Superior temporal gyrus (tissue), 1 donor: Measurements from ENCODE around the gene FBXO21.
"Not testable (repeated sequence)": the region's sequence is repeated elsewhere in the genome, so short reads cannot be mapped to it uniquely, and the experiment has no call there.

ENCODE experiments used
- DNase-seq: peaks from one replicate; pipeline ENCODE4 v3.0.0-alpha.2; 2016; ENCODE audit errors: extremely low spot score

FBXO21 gene

GRCh38 chr12:117102800-117103181 lies 87.5 kb downstream of the FBXO21 start:
- no peak for DNase-seq

- DNase-seq, result no peak
These were observed 88.1 kb downstream of the FBXO21 start for GRCh38 chr12:117101953-117102799.

DNA sequence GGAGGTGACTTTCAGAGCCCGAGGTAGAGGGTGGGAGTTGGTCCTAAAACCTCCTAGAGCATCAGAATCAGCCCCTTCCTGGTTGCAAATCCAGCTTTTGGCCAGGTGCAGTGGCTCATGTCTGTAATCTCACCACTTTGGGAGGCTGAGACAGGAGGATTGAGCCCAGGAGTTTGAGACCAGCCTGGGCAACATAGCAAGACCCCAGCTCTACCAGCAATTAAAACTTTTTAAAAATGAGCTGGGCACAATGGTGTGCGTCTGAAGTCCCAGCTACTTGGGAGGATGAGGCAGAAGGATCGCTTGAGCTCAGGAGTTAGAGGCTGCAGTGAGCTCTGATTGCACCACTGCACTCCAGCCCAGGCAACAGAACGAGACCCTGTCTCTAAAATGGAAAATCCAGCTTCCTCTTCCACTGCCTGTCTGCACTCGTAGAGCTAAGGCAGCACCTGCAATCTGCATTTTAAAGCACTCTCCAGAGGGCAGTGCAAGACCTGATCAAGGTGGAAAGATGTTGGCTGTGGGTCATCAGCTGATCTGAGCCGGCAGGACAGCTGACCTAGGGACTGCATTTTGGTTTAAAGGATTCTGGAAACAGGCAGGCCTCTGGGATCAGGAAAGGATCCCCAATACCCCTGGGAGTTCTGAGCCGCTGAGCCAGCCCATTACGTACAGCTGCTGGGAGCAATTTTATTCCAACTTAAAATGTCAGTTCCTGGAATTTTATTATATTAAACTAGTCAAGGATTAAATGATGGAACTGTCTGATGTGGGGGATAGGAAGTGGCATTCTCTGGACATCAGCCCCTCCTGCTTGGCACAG lies 89.2 kb downstream of the FBXO21 start:
- no peak for DNase-seq

DNA sequence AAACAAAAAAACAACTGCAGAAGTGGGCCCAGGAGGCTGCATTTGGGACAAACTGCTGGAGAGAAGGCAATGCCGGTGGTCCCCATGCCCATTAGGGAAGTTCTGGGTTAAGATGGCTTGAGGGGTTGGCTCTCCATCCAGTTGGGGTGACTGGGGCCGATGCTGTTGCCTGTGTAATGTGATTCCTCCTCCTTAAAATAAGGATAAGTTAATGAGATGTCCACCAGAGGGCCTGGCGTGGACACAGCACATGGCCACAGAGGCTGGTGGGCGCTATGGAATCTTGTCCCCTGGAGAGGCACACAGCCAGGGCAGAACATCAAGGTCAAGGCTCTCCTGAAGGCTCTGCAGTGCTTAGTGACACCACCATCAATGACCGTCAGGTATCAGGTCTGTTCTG lies 90.0 kb downstream of the FBXO21 start:
- no peak for DNase-seq

GRCh38 chr12:117098361-117099217 lies 91.7 kb downstream of the FBXO21 start:
- DNase-seq, result no peak

DNA sequence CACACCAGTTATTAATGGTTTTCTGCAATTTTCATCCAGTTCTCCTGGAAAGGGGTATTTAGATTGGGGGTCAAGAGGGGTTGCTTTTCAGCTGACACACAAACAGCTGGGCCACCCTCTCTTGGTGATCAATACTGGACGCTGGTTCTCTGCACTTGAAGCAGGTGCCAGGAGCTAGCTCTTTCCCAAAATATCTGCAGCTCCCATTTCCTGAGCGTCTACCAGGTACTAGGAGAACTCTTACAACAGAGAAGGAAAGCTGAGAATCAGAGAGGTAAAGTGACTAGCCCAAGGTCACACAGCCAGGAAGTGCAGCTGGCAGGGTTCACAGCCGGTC lies 92.3 kb downstream of the FBXO21 start:
- no peak for DNase-seq

DNA sequence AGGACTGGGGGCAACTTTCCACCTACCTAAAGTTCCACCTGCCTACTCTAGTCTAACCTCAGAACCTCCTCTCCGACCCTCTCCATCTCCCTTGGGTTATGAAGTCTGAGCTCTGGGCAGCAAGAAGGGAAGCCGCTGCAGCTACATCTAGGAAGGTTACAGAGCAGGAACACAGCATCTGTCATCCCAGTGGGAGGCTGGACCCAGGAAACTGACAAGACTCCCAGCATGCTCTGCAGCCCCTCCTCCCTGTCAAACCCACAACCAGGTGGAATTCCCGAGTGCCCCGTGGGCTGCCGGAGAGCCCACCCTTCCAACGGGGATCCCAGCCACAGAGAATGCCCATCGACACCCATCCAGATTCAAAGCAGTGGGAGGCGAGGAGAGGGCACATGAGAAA lies 93.1 kb downstream of the FBXO21 start:
- no peak for DNase-seq

DNA sequence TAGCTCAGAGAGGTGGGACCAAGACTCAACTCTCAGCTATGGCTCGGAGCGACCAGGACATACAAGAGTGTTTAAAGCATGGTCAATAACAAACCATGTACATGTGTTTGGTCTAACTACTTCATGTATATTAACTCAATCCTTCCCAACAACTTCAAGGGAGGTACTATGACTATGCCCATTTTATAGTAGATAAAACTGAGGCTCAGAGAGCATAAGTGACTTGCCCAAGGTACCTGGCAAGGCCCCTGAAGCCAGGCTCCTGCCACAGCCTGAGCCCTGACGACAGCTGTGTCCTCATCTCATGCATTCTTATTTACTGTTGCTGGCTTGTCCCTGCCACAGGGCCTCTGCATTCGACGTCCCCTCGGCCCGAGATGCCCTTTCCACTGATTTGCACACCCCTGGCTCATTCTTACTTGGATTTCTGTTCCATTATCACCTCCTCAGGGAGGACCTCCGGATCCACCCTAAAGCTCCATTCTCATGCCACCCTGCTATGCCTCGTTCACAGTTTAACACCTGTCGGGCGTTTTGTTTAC lies 93.7 kb downstream of the FBXO21 start:
- no peak for DNase-seq

- DNase-seq, result not testable (repeated sequence)
These were observed 95.1 kb downstream of the FBXO21 start for GRCh38 chr12:117095191-117095590.

- DNase-seq, result no peak
These were observed 96.2 kb downstream of the FBXO21 start for GRCh38 chr12:117093918-117094630.

- no peak for DNase-seq
These were observed 96.8 kb downstream of the FBXO21 start for GRCh38 chr12:117093431-117093830.

DNA sequence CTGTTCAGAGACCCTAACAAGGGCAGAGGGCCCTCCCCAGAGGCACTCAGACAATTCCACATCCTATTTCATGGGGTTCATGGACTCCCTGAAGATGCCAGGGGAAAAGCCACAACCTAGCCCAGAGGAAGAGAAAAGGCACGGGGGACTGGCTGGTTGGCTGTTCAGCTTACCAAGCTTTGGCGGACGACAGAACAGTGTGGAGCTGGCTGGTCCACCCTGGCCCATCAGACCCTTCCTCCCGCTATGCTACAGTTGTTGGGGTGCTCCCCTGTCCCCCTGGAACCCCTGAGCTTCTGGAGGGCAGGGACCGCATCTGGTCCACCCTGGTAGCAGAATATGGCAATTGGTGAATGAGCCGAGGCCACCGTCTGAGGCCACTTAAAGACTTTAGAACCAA lies 97.4 kb downstream of the FBXO21 start:
- DNase-seq, result no peak

GRCh38 chr12:117092511-117092780 lies 97.8 kb downstream of the FBXO21 start:
- DNase-seq, result no peak
